ENCODE measurements around the gene CLN5. TPM values are rescaled to one million over a fixed set of nuclear protein-coding genes. Genes with fewer than 3 reads are reported as not detected.
A peak's percentile ranks its signal among the peaks of the same experiment; 100 is the strongest.

The CLN5 gene
- total and polyA plus RNA-seq, 10 of the 15 experiments (the other 5 are each of a cell fraction or from before 2014, with no cell fraction given): 11.2 to 22.2 (median 13.1) TPM

GRCh38 chr13:76980075-76980718 is 11.7 kb upstream of the CLN5 start (continued):
- peak; percentile 78 for TF ChIP-seq RAD21 (IDR thresholded peaks at IDR 0.05; ENCODE audit: insufficient read depth, low read depth, low read length)

- Histone ChIP-seq H3K4me2 (ENCODE audit: control insufficient read depth, insufficient read depth) (no peak overlapping the region), H3K9me3 (replicated peaks; ENCODE audit: control insufficient read depth, insufficient read depth, low read length) (no peaks in the 10 kb centered on the region), H4K20me1 (ENCODE audit: control insufficient read depth, insufficient read depth) (no peaks in the 10 kb centered on the region), H3K4me1 (ENCODE audit: control insufficient read depth, insufficient read depth, low read length) (no peaks in the 10 kb centered on the region), H3K79me2 (ENCODE audit: control insufficient read depth, insufficient read depth, low read length) (no peaks in the 10 kb centered on the region), H3K9ac (ENCODE audit: control insufficient read depth, insufficient read depth, low read length) (no peak overlapping the region), H3K4me3 (no peak overlapping the region), H3K27ac (ENCODE audit: control insufficient read depth, insufficient read depth) (no peak overlapping the region), H3K36me3 (ENCODE audit: control insufficient read depth in 2 of 2, insufficient read depth in 2 of 2, low read length in 1 of 2) (no peaks in the 10 kb centered on the region), H3K27me3 (replicated peaks in 1 of 2; ENCODE audit: control insufficient read depth in 2 of 2, insufficient read depth in 2 of 2, low read length in 1 of 2) (peaks cover 0 to 2% of the 10 kb centered on the region in 2 experiments; a peak in 2 of 4 replicates), H2AFZ (ENCODE audit: control insufficient read depth, low read depth, low read length) (no peak overlapping the region)
- BruUV-seq (replicated peaks): no TSS peak
- intact Hi-C loops (cut with micrococcal nuclease; ENCODE audit: unreplicated experiment) (no loop called here), in situ Hi-C loops (cut with MboI) (no loop called here)
- ChIA-PET SMC1A (ENCODE audit: uncharacterized antibody, unreplicated experiment) (interaction anchor here (1.4 to 2.6 kb wide), 3 partner anchors 9 to 78 kb away, joined by 3 to 9 read pairs (median 6); no protein-coding TSS in a partner anchor), CTCF (interaction anchor here (0.7 to 6.3 kb wide), 9 partner anchors 8 to 497 kb away, joined by 3 to 54 read pairs (median 8); partner anchors contain the start of gene CLN5), RAD21 (ENCODE audit: unreplicated experiment) (interaction anchor here (1.9 to 3.1 kb wide), 2 partner anchors 20 to 78 kb away, joined by 6 to 13 read pairs; no protein-coding TSS in a partner anchor), POLR2A (no interaction called here)
- DNase-seq (ENCODE audit: low read depth, low spot score) (no peak), FAIRE-seq (no peak), ATAC-seq (no peak)
- peak; percentile 27 to 29; a peak in 2 of 4 replicates for TF ChIP-seq IKZF2 (IDR thresholded peaks at IDR 0.05)
- TF ChIP-seq REST (IDR thresholded peaks at IDR 0.05; ENCODE audit: low read depth, low read length): no peak
- no peak for TF ChIP-seq RCOR1 (conservative IDR thresholded peaks at IDR 0.05; ENCODE audit: low read depth, low read length)
- 3% methylated on average over 6 of the region's 6 CpGs for WGBS (ENCODE audit: insufficient coverage, insufficient replicate concordance, low lambda C conversion rate, missing lambda C conversion rate)
These were observed 9.8 kb upstream of the CLN5 start for GRCh38 chr13:76982061-76982460.
